ENCODE results near the gene GLI1.

DNA sequence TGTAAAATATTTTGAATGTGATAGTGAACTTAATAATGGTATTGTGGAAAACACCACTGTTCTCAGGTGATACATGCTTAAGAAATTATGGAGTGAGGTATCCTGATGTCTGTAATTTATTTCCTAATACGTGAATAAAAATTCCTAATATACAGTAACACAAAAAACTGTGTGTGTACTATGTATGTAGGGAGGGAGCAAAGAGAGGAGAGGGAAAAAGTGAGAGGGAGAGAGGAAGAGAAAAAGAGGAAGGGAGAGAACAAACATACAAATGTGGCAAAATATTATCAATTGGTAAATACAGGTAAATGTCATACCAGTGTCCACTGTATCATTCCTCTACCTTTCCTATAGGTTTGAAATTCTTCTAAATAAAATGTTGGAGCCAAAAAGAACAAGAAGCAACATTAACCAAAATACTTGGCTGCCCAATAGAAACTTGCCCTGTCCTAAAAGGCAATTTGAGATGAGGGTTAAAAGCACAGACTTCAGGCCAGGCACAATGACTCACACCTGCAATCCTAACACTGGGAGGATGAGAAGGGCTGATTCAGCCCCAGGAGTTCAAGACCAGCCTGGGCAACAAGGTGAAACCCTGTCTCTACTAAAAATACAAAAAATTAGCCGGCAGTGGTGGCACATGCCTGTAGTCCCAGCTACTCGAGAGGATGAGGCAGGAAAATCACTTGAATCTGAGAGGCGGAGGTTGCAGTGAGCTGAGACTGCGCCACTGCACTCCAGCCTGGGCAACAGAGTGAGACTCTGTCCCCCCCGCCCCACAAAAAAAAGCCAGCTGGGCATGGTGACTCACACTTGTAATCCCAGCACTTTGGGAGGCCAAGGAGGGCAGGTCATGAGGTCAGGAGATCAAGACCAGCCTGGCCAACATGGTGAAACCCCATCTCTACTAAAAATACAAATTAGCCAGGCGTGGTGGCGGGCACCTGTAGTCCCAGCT is 43.3 kb upstream of the GLI1 start:
- TF ChIP-seq, protein P1, sequence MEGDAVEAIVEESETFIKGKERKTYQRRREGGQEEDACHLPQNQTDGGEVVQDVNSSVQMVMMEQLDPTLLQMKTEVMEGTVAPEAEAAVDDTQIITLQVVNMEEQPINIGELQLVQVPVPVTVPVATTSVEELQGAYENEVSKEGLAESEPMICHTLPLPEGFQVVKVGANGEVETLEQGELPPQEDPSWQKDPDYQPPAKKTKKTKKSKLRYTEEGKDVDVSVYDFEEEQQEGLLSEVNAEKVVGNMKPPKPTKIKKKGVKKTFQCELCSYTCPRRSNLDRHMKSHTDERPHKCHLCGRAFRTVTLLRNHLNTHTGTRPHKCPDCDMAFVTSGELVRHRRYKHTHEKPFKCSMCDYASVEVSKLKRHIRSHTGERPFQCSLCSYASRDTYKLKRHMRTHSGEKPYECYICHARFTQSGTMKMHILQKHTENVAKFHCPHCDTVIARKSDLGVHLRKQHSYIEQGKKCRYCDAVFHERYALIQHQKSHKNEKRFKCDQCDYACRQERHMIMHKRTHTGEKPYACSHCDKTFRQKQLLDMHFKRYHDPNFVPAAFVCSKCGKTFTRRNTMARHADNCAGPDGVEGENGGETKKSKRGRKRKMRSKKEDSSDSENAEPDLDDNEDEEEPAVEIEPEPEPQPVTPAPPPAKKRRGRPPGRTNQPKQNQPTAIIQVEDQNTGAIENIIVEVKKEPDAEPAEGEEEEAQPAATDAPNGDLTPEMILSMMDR (conservative IDR thresholded peaks at IDR 0.05; ENCODE audit: low read depth, low read length): no peak
- TF ChIP-seq EZH2 (IDR thresholded peaks at IDR 0.05; ENCODE audit: borderline replicate concordance, low read depth, low read length, poor library complexity, severe bottlenecking): no peak
